GM06990 (cell line): Measurements from ENCODE around the gene OR5A1.

Experiments used
- DNase-seq: peaks from one replicate; pipeline ENCODE4 v3.0.0-alpha.2; 2011; ENCODE audit not compliant: insufficient read length; ENCODE audit errors: extremely low read depth
- H3K27me3 ChIP-seq: replicated peaks from 2 replicates; pipeline ENCODE4 v1.6.0; 2011; ENCODE audit warnings: low read length; ENCODE audit not compliant: control insufficient read depth, insufficient read depth
- H3K36me3 ChIP-seq: 2 replicates; pipeline ENCODE4 v1.5.1; 2011; ENCODE audit warnings: low read length; ENCODE audit not compliant: control insufficient read depth, insufficient read depth
- H3K4me3 ChIP-seq: replicated peaks from 2 replicates; pipeline ENCODE4 v1.5.1; 2011; ENCODE audit warnings: low read depth, mild to moderate bottlenecking, control low read depth, low read length
- TF ChIP-seq, protein P1 (sequence below): IDR thresholded peaks from 2 replicates; pipeline ENCODE4 v1.5.1; 2011; ENCODE audit warnings: low read length, control low read depth, mild to moderate bottlenecking, inconsistent platforms; ENCODE audit not compliant: insufficient read depth, poor library complexity, severe bottlenecking

Gene OR5A1

DNA sequence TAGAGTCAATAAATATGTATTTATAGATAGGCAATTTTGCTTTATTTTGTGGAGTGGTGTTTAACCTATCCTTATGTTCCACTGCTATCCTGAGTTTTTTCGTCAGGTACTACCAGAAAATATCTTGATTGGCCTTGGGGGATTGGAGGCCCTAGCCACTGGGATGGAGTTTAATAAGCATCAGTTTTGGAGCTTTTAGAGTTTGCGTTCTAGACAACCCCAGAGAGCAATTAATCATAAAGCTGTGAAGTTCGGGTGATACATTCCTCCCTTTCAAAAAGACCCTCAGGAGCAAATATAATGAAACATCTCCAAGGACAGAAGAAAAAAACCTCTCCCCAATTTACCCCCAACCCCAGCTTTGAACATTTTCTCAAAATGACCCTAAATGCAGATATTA lies at the start of gene OR5A1:
OR5A1 (plus strand) TSS at position 301 of the 400 bp plus-strand sequence. CDS start 6,700 bp downstream, outside the sequence.
- Histone ChIP-seq H3K27me3 (no peaks in the 10 kb centered on the region), H3K4me3 (no peak within 1 kb of the TSS), H3K36me3 (no peaks in the 10 kb centered on the region)
- no peak for DNase-seq
- TF ChIP-seq, protein P1, sequence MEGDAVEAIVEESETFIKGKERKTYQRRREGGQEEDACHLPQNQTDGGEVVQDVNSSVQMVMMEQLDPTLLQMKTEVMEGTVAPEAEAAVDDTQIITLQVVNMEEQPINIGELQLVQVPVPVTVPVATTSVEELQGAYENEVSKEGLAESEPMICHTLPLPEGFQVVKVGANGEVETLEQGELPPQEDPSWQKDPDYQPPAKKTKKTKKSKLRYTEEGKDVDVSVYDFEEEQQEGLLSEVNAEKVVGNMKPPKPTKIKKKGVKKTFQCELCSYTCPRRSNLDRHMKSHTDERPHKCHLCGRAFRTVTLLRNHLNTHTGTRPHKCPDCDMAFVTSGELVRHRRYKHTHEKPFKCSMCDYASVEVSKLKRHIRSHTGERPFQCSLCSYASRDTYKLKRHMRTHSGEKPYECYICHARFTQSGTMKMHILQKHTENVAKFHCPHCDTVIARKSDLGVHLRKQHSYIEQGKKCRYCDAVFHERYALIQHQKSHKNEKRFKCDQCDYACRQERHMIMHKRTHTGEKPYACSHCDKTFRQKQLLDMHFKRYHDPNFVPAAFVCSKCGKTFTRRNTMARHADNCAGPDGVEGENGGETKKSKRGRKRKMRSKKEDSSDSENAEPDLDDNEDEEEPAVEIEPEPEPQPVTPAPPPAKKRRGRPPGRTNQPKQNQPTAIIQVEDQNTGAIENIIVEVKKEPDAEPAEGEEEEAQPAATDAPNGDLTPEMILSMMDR = no peak

DNA sequence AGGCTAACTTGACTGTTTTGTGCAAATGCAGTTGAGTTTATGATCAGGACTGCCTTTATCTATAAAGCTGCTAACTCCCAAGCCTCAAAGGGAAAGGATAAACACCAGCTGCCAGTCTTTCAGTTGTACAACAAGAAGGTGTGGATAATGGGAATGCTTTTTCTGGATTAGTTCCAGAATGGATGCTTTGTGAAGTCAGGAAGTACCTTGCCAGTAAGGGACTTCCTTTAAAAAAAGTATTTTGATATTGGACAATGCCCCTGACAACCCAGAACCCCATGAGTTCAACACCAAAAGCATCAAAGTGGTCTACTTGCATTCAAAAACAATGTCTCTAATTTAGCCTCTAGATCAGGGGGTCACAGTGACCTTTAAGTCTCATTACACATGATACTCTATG lies 42.1 kb upstream of the OR5A1 start:
- Histone ChIP-seq H3K27me3 (no peaks in the 10 kb centered on the region), H3K36me3 (no peaks in the 10 kb centered on the region), H3K4me3 (no peak overlapping the region)
- TF ChIP-seq, protein P1 = no peak
- no peak for DNase-seq

DNA sequence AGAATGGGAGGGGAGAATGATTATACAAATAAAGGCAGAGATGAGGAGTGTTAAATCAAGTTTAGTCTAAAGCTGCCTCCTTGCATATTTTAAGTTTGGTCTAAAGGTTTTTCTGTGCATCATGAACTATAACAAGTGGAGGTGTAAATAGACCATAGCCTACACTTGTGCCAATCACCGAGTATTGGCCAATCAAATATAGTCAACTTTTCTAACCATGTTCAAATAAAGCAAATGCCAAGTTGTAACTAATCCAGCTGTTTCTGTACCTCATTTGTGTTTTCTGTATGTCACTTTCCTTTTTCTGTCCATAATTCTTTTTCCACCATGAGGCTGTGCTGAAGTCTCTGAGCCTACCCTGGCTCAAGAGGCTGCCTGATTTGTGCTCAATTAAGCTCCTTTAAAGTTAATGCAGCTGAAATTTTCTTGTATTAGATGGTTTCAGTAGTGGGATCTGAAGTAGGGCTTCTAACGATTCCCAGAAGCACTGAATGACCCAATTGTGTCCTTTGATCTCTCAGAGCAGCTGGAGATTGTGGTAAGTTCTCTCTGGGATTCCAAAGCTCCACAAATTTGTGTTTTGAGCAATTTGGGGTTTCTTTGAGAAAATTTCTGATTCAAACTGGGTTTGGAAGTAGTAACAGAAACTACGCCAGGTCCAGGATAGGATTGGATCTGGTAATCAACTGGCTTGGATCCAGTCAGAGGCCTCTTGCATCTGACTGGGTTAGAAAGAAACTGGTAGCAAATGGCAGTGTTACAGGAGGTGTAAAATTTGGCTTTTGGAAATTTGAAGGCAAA lies 35.6 kb upstream of the OR5A1 start:
- TF ChIP-seq, protein P1 = no peak
- no peak overlapping the region for H3K4me3 ChIP-seq
- no peak for DNase-seq

DNA sequence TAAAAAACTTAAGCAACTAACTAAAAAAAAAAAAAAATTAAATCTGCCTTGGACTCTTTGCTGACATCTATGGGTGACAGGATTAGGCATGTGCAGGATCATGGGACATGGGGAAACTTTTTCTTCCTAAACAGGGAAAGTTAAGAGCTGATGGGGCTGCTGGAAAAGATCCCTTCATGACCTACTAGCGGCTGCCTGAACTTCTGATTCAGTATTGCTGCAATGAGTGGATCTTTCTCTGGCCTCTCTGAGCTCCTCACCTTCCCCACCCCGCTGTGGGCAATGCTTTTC lies 35.1 kb upstream of the OR5A1 start:
- Histone ChIP-seq H3K4me3 (no peak overlapping the region), H3K36me3 (no peaks in the 10 kb centered on the region), H3K27me3 (no peaks in the 10 kb centered on the region)
- TF ChIP-seq, protein P1 = no peak
- DNase-seq = no peak

More for the DNA sequence above, 35.6 kb upstream of the OR5A1 start:
- H3K36me3 ChIP-seq = no peaks in the 10 kb centered on the region
- H3K27me3 ChIP-seq = no peaks in the 10 kb centered on the region

DNA sequence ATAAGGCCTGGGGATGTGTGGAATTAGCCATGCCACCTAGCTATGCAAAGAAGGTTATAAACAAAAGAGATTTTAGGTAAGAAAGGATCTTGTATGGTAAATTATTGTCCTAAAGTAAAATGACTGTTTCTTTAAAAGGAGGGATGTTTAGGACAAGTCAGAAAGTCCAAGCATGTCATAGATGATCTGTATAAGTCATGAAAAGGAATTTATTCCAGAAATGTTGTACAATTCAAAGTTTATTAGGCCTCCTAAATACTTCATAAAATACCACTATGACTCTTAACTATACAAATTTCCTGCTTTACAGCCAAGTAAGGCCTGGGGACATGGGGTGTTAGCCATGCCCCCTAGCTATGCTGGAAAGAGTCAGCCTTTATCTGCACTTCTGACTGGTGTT lies 32.7 kb upstream of the OR5A1 start:
- TF ChIP-seq, protein P1 = no peak
- no peak for DNase-seq
- H3K27me3 ChIP-seq = no peaks in the 10 kb centered on the region
- H3K4me3 ChIP-seq = no peak overlapping the region
- H3K36me3 ChIP-seq = no peaks in the 10 kb centered on the region

DNA sequence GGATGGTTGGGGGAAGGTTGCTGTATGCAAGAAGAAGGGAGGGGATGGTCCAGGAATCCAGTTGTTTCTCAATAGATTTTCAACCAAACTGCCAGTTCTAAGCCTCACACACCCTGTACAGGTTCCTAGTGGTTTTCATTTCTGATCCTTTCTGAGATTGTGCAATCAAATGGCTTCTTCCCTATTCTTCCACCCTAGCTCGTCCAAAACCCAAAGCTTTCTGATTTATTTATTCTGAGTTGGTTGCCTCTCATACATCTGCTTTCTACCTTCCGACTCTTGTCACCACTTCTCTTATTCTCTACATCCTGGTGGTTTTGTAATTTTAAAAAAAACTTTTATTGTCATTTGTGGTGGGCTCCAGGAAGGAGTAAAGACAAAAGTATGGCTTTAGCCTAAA lies 22.6 kb upstream of the OR5A1 start:
- Histone ChIP-seq H3K36me3 (no peaks in the 10 kb centered on the region), H3K27me3 (no peaks in the 10 kb centered on the region), H3K4me3 (no peak overlapping the region)
- DNase-seq = no peak
- TF ChIP-seq, protein P1 = no peak
